ENCODE data around the gene ANKRD52.

- TF ChIP-seq EP300 (IDR thresholded peaks at IDR 0.05; ENCODE audit: borderline replicate concordance in 1 of 2, control insufficient read depth in 1 of 2, low read depth in 2 of 2, low read length in 2 of 2) (no peak), POLR2A (IDR thresholded peaks at IDR 0.05; ENCODE audit: low read depth, low read length) (no peak), NBN (IDR thresholded peaks at IDR 0.05) (no peak), BACH1 (IDR thresholded peaks at IDR 0.05; ENCODE audit: borderline replicate concordance) (no peak), NRF1 (conservative IDR thresholded peaks at IDR 0.05; ENCODE audit: low read depth, low read length) (no peak), HCFC1 (IDR thresholded peaks at IDR 0.05; ENCODE audit: low read length) (no peak), CTCF (IDR thresholded peaks at IDR 0.05 in 2 of 3, conservative IDR thresholded peaks at IDR 0.05 in 1 of 3; ENCODE audit: control insufficient read depth in 2 of 3, extremely low read depth in 1 of 3, insufficient read depth in 1 of 3, low read depth in 3 of 3, low read length in 3 of 3) (no peak), ZZZ3 (IDR thresholded peaks at IDR 0.05; ENCODE audit: control insufficient read depth, insufficient read length, low read depth) (no peak)
Observed at GRCh38 chr12:56188778-56189098, 69.4 kb downstream of the ANKRD52 start.

All from GM12878 (cell line).